HG03108 (cell line): ENCODE data around the gene PTPRT.
"Not testable (repeated sequence)": the region's sequence is repeated elsewhere in the genome, so short reads cannot be mapped to it uniquely, and the experiment has no call there.

Source experiments
- ATAC-seq: cut with Tn5 transposase; IDR thresholded peaks from one replicate; pipeline ENCODE4 v1.9.1; 2021; ENCODE audit warnings: moderate library complexity; ENCODE audit not compliant: unreplicated experiment

PTPRT gene

GRCh38 chr20:42920776-42921175, 268.9 kb downstream of the PTPRT start:
- no peak for ATAC-seq

- ATAC-seq = no peak
Observed at GRCh38 chr20:42919316-42919715, 270.4 kb downstream of the PTPRT start.

- ATAC-seq = no peak
Observed at GRCh38 chr20:42915081-42915480, 274.6 kb downstream of the PTPRT start.

- no peak for ATAC-seq
Observed at GRCh38 chr20:42914302-42914701, 275.4 kb downstream of the PTPRT start.

GRCh38 chr20:42910808-42911207, 278.9 kb downstream of the PTPRT start:
- not testable (repeated sequence) for ATAC-seq

GRCh38 chr20:42907730-42908129, 282.0 kb downstream of the PTPRT start:
- ATAC-seq = no peak

GRCh38 chr20:42906120-42906519, 283.6 kb downstream of the PTPRT start:
- no peak for ATAC-seq

- ATAC-seq = no peak
Observed at GRCh38 chr20:42902509-42902908, 287.2 kb downstream of the PTPRT start.

- ATAC-seq = no peak
Observed at GRCh38 chr20:42901689-42902440, 287.8 kb downstream of the PTPRT start.

GRCh38 chr20:42900764-42901163, 288.9 kb downstream of the PTPRT start:
- not testable (repeated sequence) for ATAC-seq

- ATAC-seq = no peak
Observed at GRCh38 chr20:42895020-42895419, 294.7 kb downstream of the PTPRT start.

GRCh38 chr20:42894483-42894882, 295.2 kb downstream of the PTPRT start:
- no peak for ATAC-seq

- ATAC-seq = no peak
Observed at GRCh38 chr20:42889517-42889916, 300.2 kb downstream of the PTPRT start.

GRCh38 chr20:42887281-42887680, 302.4 kb downstream of the PTPRT start:
- no peak for ATAC-seq

- ATAC-seq = no peak
Observed at GRCh38 chr20:42886801-42887200, 302.9 kb downstream of the PTPRT start.

- ATAC-seq = no peak
Observed at GRCh38 chr20:42886046-42886445, 303.7 kb downstream of the PTPRT start.

- ATAC-seq = no peak
Observed at GRCh38 chr20:42875581-42875980, 314.1 kb downstream of the PTPRT start.

- ATAC-seq = no peak
Observed at GRCh38 chr20:42873259-42873658, 316.4 kb downstream of the PTPRT start.

- no peak for ATAC-seq
Observed at GRCh38 chr20:42864116-42864515, 325.6 kb downstream of the PTPRT start.

GRCh38 chr20:42862446-42862845, 327.3 kb downstream of the PTPRT start:
- no peak for ATAC-seq

- ATAC-seq = no peak
Observed at GRCh38 chr20:42857446-42857845, 332.3 kb downstream of the PTPRT start.

GRCh38 chr20:42855896-42856295, 333.8 kb downstream of the PTPRT start:
- no peak for ATAC-seq

- no peak for ATAC-seq
Observed at GRCh38 chr20:42852691-42853090, 337.0 kb downstream of the PTPRT start.
